Body of pancreas (tissue), 4 donors: ENCODE data around the gene HJURP.

Experiments used
- POLR2A ChIP-seq, 3 donors: fragments of 450-650 bp; IDR thresholded peaks; one replicate each; pipeline ENCODE4 v1.6.1; 2016; ENCODE audit warnings: antibody characterized with exemption in 3 of 3, mild to moderate bottlenecking in 2 of 3
- TF ChIP-seq, protein P1 (sequence below), 7 experiments: fragments of 450-650 bp in 4 of 7; fragments of 200-600 bp in 3 of 7; sonication (generic) in 3 of 7; IDR thresholded peaks; one replicate each; pipeline ENCODE4 v1.5.1; 2016 to 2019; ENCODE audit warnings: antibody characterized with exemption in 7 of 7

DNA sequence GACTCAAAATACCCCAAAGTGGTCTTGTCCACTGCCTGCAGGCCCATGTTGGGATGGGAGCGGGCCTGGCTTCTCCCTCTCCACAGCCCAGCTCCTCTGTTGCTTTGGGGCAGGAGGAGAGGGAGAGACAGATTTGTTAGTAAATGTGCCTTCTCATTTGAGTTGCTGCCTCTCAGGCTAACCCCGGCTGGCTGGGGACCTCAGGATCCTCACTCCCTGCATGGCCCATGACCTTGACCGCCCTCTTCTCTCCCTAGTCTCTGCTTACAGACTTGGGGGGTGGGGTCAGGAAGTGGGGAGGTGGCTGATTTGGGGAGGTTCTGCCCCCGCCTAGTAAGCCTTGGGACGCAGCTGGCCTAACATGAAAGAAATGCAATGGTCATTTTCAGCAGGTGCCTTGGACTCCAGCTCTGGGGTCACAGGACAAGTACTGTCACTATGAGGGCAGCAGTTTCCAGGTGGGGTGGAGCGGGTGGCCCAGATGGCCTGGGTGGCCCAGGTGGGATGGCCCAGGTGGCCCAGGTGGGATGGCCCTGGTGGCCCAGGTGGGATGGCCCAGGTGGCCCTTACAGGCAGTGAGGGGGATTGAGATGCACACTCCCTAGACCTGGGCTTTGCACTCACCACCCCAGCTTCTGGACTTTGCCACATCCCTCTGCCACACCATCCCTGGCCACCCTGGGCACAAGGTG, 24.1 kb downstream of the HJURP start:
- TF ChIP-seq, protein P1, sequence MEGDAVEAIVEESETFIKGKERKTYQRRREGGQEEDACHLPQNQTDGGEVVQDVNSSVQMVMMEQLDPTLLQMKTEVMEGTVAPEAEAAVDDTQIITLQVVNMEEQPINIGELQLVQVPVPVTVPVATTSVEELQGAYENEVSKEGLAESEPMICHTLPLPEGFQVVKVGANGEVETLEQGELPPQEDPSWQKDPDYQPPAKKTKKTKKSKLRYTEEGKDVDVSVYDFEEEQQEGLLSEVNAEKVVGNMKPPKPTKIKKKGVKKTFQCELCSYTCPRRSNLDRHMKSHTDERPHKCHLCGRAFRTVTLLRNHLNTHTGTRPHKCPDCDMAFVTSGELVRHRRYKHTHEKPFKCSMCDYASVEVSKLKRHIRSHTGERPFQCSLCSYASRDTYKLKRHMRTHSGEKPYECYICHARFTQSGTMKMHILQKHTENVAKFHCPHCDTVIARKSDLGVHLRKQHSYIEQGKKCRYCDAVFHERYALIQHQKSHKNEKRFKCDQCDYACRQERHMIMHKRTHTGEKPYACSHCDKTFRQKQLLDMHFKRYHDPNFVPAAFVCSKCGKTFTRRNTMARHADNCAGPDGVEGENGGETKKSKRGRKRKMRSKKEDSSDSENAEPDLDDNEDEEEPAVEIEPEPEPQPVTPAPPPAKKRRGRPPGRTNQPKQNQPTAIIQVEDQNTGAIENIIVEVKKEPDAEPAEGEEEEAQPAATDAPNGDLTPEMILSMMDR (IDR thresholded peaks at IDR 0.05), result no peak
- no peak for TF ChIP-seq POLR2A (IDR thresholded peaks at IDR 0.05)
